ENCODE data around the gene CFAP73. TPM values are rescaled to one million over a fixed set of nuclear protein-coding genes. Genes with fewer than 3 reads are reported as not detected.

CFAP73 gene
- total and polyA plus RNA-seq, 2 of the 8 experiments (the other 6 are each of a cell fraction or from before 2014, with no cell fraction given), result 0.45 to 0.56 TPM

DNA sequence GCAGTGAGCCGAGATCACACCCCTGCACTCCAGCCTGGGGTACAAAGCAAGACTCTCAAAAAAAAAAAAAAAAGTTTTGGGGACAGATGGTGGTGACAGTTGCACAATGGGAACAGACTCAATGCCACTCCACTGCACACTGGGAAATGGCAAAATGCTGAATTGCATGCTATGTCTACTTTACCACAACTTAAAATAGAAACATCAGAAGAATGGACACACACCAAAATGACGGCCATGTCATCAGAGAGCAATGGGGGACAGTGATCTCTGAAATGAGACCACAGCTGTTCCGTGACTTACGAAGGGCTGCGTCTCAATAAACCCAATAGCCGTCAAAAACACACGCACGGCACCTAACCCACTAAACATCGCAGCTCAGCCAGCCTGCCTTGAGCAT is 22.0 kb downstream of the CFAP73 start (continued):
- no peak for TF ChIP-seq CHD2 (IDR thresholded peaks at IDR 0.05; ENCODE audit: low read length)
- TF ChIP-seq CBX8 (IDR thresholded peaks at IDR 0.05; ENCODE audit: borderline replicate concordance, low read depth, low read length), result no peak
- TF ChIP-seq KDM1A (IDR thresholded peaks at IDR 0.05; ENCODE audit: borderline replicate concordance, low read length), result no peak
- no peak for TF ChIP-seq BRCA1 (IDR thresholded peaks at IDR 0.05; ENCODE audit: low read depth, low read length)
- TF ChIP-seq KDM4A (IDR thresholded peaks at IDR 0.05; ENCODE audit: low read depth, low read length, severe bottlenecking), result no peak
- TF ChIP-seq JUND (IDR thresholded peaks at IDR 0.05; ENCODE audit: low read length), result no peak

All from H1 (cell line).